GM21381 (cell line): Measurements from ENCODE around the gene SMYD3.

Experiments used
- ATAC-seq: cut with Tn5 transposase; IDR thresholded peaks from one replicate; pipeline ENCODE4 v1.9.1; 2021; ENCODE audit warnings: mild to moderate bottlenecking, moderate library complexity; ENCODE audit not compliant: unreplicated experiment

The SMYD3 gene

DNA sequence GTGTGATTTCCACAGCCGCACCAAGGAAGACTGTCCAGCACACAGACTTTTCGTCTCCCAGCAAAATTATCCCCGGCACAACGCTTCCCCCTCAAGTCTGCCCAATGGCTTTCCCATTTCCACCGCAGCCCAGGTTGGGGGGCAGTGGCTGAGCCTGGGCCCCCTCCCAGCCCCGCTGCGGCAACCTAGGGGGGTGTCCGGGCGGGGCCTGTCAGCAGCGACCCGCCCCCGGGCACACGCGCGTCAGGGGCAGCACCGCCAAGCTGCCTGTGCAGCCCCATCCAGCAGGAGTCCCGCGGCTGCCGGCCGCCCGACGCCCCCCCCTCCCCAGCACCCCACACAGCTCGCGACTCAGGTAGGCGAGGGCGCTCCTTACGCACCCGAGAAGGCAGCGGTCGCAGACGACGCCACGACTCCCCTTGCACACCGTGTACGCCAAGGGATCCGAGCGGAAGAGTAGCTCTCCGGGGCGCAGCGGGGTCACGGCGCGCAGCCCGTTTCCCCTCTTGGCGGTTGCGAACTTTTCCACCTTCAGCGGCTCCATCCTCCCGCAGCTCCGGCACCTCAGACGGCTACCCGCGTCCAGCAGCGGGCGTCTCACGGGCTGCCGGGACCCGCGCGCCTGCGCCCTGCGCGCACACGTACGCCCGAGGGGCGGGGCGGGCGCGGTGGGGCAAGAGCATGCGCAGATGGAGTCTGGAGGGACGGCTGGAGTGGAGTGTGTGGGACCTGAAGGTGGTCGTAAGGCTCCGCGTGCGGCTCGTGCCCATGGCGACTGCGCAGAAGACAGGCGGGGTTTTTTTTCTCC, at the start of gene SMYD3:
TSS of gene SMYD3 (minus strand) at position 606 of the 808 bp plus-strand sequence.
- ATAC-seq = peak; percentile 87

DNA sequence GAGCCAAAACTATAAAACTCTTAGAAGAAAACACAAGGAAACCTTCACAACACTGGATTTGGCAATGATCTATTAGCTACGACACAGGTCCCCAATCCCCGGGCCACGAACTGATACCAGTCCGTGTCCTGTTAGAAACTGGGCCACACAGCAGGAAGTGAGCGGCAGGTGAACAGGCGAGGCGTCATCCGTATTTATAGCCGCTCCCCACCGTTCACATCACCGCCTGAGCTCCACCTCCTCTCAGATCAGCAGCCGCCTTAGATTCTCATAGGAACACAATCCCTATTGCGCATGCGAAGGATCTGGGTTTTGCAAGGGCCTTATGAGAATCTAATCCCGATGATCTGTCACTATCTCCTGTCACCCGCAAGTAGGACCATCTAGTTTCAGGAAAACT, 47.1 kb upstream of the SMYD3 start:
- no peak for ATAC-seq

DNA sequence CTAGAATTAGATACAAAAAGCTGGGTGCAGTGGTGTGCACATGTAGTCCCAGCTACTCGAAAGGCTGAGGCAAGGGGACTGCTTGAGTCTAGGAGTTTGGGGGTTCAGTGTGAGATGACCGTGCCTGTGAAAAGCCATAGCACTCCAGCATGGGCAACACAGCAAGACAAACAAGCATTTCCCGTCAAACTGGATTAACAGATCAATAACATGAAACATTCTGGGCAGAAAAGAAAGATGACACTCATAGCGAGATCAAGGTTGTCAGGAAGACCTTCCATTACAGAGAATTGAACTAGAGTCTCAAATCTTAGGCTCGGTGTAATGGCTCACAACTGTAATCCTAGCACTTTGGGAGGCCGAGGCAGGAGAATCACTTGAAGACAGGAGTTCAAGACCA, 45.0 kb upstream of the SMYD3 start:
- no peak for ATAC-seq

DNA sequence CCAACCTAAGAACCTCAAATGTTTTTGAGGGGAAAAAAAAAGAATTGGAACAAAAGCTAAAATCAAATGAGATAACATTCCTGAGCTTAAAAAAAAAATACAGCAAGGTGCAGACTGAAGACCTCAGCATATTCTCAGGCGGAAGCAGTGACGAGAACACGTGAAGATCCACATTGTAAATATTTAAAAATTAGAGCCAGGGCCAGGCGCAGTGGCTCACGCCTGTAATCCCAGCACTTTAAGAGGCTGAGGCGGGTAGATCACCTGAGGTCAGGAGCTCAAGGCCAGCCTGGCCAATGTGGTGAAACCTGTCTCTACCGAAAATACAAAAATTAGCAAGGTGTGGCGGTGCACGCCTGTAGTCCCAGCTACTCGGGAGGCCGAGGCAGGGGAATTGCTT, 43.3 kb upstream of the SMYD3 start:
- ATAC-seq = no peak

DNA sequence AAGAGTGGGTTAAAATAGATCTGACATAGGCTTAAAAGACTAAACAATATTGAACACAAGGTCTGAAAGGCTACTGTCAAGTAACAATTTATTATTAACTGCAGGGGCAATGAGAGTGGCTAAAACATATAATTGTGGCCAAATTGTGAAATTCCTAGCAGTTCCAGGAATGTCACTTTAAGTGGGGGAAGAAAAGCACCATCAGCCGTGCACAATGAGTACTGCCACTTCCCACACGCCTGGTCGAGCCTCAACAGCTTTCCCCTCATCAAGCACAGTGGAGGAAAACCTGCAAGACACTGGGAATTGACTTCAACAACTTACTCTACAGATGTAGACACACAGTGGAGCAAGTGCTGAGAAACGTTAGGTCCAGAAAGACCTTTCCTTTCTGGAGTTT, 42.6 kb upstream of the SMYD3 start:
- ATAC-seq = no peak

DNA sequence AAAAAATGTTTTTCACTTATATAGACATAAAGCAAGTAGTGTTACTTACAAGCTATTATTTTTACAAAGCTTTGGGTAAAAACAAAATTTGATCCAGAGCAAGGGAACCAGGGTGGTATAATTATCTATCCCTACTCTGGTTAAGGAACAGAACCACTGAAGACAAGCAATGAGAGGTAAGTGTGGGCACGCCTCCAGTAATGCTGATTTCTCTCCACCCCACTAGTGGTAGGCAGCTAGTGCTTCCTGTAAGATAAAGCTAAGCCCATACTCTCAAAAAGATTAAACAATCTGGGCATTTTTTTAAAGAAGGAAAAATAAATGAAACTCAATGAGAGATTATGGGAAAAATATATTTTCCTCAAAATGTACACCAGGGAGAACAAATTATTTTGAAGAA, 36.9 kb upstream of the SMYD3 start:
- ATAC-seq = no peak

DNA sequence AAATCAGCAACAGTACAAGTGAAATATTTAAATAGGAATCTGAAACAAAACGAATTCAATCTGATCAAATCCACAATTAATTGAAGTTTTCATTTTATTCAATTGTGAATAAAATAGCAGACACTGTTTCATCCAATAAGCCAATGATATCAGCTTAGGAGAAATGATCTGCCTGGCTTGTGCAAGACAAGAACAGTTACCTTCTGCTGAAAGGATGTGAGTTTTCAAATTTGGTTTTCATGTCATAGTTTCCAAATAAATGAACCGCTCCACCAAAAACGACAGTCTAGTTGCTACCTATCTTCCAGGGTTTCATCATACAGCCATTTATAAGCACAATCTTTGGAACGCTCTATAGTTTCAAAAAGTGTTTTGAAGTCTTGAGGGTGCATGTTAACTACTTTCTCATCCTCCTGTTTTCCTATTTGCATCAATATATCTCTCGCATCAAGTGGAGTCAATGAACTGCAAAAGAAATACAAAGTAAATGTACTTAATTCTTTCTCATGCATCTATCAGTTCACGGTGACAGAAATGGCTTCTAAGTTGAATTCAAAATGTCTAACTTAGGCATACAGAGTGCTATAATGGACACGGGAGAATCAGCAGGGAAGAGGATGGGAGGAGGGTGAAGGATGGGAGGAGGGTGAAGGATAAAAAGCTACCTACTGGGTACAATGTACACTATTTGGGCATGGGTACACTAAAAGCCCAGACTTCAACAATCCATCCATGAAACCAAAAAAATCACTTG, 33.8 kb upstream of the SMYD3 start:
- ATAC-seq = no peak

DNA sequence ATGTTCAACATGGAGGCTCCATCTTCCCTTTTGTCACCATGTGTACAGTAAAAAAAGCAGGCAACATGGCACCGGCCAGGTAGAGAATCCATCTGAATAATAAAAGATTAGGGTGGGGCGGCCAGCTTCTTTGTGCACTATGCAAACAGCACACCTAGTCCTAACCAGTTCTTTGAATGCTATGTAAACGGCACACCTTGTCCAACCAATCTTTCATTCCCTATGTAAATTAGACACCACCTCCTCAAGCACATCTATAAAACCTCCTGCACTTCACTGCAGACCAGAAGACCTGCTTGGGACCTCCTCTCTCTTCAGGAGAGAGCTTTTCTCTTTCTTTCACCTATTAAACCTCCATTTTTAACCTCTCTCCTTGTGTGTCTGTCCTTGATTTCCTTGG, 30.8 kb upstream of the SMYD3 start:
- ATAC-seq = no peak

DNA sequence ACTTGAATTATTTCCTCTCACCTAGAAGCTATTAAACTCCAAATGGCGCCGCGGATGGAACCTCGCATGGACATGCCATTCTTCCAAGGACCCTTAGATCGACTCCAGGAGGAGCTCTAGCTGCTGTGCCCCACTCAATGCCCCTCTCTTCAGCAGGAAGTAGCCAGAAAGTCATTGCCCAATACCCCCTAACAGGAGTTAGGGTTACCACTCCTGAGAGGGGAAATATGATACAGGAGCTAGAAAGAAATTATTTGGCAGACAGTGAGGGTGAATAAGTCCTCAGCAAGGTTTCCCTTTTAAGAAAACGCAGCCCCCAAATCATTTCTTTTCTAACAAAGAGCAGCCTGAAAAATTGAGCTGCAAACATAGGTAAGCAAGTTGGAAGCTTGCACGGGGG, 30.4 kb upstream of the SMYD3 start:
- ATAC-seq = no peak

DNA sequence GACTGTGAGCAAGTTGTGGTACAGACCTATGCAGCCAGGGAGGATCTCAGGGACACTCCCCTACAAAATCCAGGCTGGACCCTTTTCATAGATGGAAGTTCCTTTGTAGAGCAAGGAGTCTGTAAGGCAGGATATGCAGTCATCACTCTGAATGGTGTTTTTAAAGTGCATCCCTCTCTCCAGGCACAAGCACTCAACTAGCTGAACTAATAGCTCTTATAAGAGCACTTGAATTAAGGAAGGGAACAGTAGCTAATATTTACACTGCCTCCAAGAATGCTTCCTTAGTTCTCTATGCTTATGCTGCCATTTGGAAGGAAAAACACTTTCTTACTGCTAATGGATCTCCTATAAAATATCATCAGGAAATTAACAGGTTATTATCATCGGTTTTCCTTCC, 27.0 kb upstream of the SMYD3 start:
- no peak for ATAC-seq

DNA sequence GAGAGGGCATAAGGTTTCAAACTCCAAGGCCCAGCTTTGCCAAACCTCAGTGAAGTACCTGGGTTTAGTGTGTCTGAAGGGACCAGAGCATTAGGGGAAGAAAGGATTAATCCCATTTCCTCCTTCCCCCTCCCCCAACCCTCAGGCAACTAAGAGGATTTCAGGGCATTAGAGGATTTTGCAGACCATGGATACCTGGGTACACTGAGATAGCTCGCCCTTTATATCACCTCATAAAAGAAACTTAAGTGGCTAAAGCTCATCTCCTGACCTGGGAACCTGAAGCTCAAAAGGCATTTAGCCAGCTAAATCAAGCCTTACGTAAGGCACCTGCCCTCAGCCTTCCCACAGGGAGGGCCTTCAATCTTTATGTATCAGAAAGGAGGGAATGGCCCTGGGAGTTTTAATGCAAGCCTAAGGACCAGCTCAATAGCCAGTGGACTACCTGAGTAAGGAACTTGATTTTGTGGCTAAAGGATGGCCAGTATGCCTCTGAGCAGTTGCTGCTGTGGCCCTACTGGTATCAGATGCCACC, 26.4 kb upstream of the SMYD3 start:
- ATAC-seq = no peak

DNA sequence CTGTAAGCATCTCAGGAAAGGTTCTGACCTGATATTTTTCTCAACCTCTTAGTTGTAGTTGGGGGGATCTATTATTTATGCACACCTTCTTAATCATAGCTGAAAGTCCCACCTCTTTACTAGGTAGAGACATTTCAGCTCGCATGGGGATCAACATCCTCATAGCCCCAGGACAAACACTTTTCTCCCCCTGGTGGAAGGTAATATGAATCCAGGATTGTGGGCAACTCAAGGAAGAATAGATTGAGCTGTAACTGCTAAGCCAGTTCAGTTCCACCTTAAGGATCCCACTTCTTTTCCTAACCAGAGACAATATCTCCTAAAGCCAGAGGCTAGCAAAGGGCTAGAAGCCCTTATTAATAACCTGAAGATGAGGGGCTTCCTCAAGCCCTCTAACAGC, 25.4 kb upstream of the SMYD3 start:
- ATAC-seq = no peak

DNA sequence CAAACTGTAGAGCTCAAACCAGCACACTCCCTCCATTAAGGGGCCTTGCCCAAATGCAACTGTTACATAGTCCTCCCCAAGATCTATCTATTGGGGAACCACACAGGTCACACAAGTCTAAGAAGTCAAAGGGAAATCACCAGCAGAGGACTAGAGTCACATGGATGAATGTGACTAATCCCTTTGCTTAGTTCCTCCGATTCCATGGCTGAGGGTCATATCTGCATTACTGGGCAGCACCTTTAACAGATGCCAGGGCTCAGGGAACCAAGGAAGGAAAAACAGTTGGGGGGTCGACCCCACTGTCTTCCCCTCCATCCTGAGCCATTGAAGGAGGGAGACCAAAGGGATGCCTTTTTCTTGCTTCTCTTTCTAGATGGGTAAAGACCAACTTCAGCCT, 23.4 kb upstream of the SMYD3 start:
- ATAC-seq = no peak

DNA sequence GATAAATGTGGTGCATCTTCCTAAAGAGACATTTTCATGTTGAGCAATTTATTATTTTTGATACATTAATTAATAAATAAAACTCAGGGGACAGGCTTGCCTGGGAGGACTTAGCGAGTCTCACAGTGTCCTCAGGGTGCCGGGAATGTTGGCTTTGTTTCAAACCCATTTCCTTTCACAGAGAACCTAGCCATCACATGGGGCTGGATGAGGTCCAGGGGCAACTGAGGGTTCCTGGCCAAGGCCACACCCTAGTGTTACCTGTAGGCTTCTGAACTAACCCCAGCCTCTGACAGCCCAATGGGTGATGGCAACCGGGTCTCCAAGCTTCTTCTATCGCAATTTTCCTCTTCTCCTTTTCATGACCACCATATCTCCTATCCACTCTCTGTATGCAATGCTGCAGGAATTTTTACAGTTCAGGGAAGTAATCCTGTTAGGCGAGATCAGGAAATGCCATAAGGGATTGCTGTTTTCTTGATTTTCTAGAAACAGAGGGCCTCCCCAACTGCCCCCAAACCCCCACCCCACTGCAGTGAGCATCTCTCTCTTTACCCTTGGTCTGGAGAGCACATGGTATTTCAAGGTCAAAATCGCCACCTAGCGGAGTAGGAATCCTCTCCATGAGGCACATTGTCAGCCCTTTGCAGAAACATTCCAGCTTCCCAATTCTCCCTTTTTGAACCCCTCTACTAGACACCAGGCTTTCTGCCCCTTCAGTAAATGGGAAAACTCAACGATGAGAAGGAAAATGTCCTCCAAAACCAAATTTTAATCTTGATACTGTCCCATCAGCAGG, 22.1 kb upstream of the SMYD3 start:
- no peak for ATAC-seq

DNA sequence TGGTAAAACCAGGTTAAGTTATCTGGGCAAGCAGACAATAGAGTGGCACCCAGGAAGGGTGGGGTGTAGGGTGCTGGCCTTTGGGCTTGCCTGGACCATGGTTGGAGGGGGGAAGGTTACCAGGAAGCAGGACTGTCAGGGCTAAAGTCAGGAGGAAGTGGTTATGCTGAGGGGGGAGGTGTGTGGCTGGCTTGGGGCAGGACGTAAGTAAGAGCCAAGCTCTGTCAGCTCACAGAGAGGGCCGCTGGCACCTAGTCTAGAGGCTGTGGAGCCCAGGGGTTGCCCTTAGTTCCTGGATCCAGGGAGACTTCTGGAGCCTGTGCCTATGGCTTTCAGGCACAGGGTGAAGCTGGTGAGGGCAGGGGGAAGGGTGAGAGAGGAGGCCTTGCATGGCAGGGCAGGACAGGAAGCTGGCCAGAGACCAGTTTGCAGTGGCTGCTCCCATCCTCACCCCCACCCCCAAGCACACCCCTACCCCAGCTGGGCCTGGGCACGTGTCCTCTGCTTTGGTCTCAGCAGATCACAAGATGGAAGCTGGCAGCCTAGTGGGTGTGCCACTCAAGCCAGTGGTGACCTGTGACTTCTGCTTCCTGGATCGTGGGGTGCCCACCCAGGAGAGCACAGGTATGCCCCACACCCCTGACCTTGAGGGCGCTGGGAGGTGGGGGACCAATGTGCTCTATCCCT, 20.5 kb upstream of the SMYD3 start:
- peak; percentile 52 for ATAC-seq

DNA sequence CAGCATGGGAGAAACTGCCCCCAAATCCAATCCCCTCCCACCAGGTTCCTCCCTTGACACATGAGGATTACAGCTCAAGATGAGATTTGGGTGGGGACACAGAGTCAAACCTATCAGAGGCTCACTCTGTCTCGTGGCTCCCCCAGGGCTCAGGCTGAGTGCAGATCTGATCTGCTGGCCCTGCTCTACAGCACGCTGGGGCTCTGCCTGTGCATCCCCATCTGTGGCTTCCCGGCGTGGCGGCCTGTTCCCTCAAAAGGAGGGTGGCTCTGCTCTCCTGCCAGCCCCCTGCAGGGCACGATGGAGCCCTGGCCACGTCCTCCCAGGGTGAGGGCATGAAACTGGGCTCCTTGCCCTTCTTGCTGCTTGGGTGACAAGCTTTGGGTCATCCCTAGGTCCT, 19.8 kb upstream of the SMYD3 start:
- no peak for ATAC-seq

DNA sequence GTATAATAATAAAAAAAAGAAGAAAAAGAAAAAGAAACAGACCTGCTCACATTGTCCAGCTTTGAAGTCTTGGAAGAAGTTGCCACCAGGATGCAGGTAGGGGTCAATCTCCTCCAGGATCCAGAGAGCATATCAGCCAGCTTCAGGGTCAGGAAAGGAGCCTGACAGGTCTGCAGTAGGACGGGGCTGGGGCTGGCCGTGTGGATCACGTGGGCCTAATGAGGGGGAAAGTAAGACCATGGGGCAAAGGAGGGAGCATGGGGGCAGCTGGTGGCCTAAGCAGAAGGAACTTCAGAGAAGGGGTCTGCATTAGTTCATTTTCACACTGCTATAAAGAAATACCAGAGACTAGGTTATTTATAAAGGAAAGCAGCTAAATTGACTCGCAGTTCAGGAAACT, 19.3 kb upstream of the SMYD3 start:
- ATAC-seq = no peak

DNA sequence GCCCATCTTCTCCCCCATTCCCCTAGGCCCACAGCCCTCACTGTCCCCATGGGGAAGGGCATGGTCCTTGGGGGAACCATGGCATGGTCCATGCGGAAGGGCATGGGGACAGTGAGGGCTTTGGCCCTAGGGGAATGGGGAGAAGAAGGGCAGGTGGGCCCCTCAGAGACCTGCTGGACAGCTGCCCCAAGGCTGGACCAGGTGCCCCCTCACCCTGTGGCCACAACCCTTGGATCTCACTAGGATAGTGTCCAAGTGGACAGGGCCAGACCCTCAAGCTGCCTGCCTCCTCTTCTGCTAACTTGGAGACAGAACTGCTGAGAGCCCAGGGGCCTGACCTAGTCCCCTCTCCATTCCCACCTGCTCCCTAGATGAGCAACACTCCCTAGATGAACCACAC, 12.4 kb upstream of the SMYD3 start:
- no peak for ATAC-seq

DNA sequence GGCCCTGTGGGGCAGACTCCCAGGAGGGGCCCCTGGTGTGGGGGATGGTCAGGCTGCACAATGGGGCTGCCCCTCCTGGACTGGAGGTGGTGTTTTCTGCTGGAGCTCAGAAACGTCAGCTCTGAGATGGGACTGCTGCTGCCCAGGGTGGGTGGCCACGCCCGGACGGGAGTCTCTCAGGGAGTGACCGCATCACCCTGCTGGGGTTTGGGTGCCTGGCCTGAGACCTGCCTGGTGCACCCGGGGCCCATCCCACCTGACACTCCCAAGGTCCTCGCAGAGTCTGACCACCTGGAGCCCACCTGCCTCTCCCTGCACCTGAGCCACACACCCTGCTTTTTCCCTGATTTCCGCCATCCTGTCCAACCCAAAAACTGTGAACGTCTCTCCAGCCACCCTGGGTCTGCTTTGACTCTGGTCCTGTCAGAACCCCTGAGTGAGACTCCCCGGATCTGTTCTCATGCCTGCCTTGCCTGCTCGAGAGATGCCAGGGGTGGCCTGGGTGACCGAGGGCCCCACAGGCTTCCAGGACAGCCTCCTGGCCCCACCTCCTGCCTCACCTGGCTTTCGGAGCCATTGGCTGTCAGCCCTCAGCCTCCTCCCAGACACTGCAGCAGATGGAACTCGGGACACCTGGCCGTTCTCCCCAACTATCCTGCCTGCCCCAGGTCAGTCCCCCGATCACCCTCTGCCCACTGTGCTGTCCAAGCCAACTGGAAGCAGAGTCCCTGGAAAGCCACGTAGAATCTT, 11.6 kb upstream of the SMYD3 start:
- ATAC-seq = no peak

DNA sequence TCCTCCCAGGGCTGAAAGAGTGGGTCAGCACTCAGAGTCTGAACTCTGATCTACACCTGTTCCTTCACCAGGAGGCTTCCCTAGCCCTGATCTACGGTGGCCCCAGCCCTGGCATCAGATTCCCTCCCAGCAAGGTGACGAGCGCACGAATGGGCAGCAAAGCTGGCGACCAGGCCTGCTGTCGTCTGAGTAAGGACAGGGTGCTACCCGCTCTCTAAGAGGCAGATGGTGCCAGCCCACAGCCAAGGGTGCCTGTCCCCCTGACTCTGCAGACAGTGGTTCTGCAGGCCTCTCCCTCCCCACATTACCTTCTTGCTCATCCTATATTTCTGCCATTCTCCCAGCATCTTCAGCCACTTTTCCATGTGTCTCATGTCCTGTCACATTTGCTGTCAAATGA, 10.3 kb upstream of the SMYD3 start:
- ATAC-seq = no peak
